OCI-LY1 (cell line): ENCODE results near the gene GJB3.

Experiments
- H2AFZ ChIP-seq: fragments of 200-600 bp; sonication (generic), shearing (Covaris generic); 2 replicates; pipeline ENCODE4 v1.6.0; 2014; ENCODE audit warnings: antibody characterized with exemption, mild to moderate bottlenecking, low read length
- H3F3A ChIP-seq: fragments of 200-600 bp; sonication (generic), shearing (Covaris generic); 2 replicates; pipeline ENCODE4 v1.6.0; 2014; ENCODE audit warnings: mild to moderate bottlenecking, antibody characterized with exemption, low read length, moderate library complexity; ENCODE audit not compliant: insufficient read depth
- H3K27ac ChIP-seq: fragments of 200-600 bp; sonication (generic); 2 replicates; pipeline ENCODE4 v1.5.1; 2014; ENCODE audit warnings: low read length, mixed run types, mild to moderate bottlenecking, low read depth; ENCODE audit not compliant: poor library complexity, severe bottlenecking
- H3K27me3 ChIP-seq: fragments of 200-600 bp; sonication (generic); 2 replicates; pipeline ENCODE4 v1.6.0; 2014; ENCODE audit warnings: antibody characterized with exemption, mild to moderate bottlenecking, low read length, moderate library complexity; ENCODE audit not compliant: insufficient read depth
- H3K36me3 ChIP-seq: fragments of 200-600 bp; sonication (generic); 2 replicates; pipeline ENCODE4 v1.6.1; 2014; ENCODE audit warnings: mild to moderate bottlenecking, antibody characterized with exemption, low read length, moderate library complexity, mixed read lengths; ENCODE audit not compliant: insufficient read depth
- H3K4me1 ChIP-seq: fragments of 200-600 bp; sonication (generic); 2 replicates; pipeline ENCODE4 v1.5.1; 2014; ENCODE audit warnings: mild to moderate bottlenecking, low read length, moderate library complexity; ENCODE audit not compliant: insufficient read depth, severe bottlenecking
- H3K4me2 ChIP-seq: fragments of 200-600 bp; sonication (generic), shearing (Covaris generic); 2 replicates; pipeline ENCODE4 v1.6.1; 2014; ENCODE audit warnings: low read length
- H3K4me3 ChIP-seq: fragments of 200-600 bp; sonication (generic); 2 replicates; pipeline ENCODE4 v1.5.1; 2014; ENCODE audit warnings: low read length, low read depth, mild to moderate bottlenecking, mixed read lengths; ENCODE audit not compliant: poor library complexity, severe bottlenecking
- H3K79me2 ChIP-seq: fragments of 200-600 bp; shearing (Covaris generic); 2 replicates; pipeline ENCODE4 v1.6.1; 2016; ENCODE audit warnings: mixed run types, low read length, mixed read lengths; ENCODE audit not compliant: insufficient read depth
- H3K9ac ChIP-seq: fragments of 200-600 bp; sonication (generic), shearing (Covaris generic); 2 replicates; pipeline ENCODE4 v1.6.1; 2014; ENCODE audit warnings: mild to moderate bottlenecking, low read length, mixed read lengths
- H3K9me2 ChIP-seq: fragments of 200-600 bp; sonication (generic), shearing (Covaris generic); 2 replicates; pipeline ENCODE4 v1.6.1; 2014; ENCODE audit warnings: low read depth, mild to moderate bottlenecking, low read length, mixed read lengths
- H3K9me3 ChIP-seq: fragments of 200-600 bp; shearing (Covaris generic); 2 replicates; pipeline ENCODE4 v1.6.1; 2014; ENCODE audit warnings: low read length, mixed read lengths
- H4K20me1 ChIP-seq: fragments of 200-600 bp; sonication (generic), shearing (Covaris generic); 2 replicates; pipeline ENCODE4 v1.6.0; 2016; ENCODE audit warnings: mild to moderate bottlenecking, low read length; ENCODE audit not compliant: insufficient read depth
- CTCF ChIP-seq: fragments of 200-600 bp; sonication (generic), shearing (Covaris generic); IDR thresholded peaks from 2 replicates; pipeline ENCODE4 v1.5.1; 2017; ENCODE audit warnings: mild to moderate bottlenecking, antibody characterized with exemption, low read length, moderate library complexity, mixed read lengths
- EZH2 ChIP-seq: fragments of 200-600 bp; sonication (generic), shearing (Covaris generic); IDR thresholded peaks from 2 replicates; pipeline ENCODE4 v1.8.0; 2017; ENCODE audit warnings: borderline replicate concordance, mixed run types, mild to moderate bottlenecking, antibody characterized with exemption, low read length, moderate library complexity, mixed read lengths

Gene GJB3

GRCh38 chr1:34784751-34785221 is 3.8 kb downstream of the GJB3 start:
- H4K20me1 ChIP-seq = no peaks in the 10 kb centered on the region
- no peak overlapping the region for H3K4me2 ChIP-seq
- H3K4me3 ChIP-seq = no peak overlapping the region
- no peaks in the 10 kb centered on the region for H3K9me3 ChIP-seq
- H2AFZ ChIP-seq = no peak overlapping the region
- H3K27me3 ChIP-seq = no peaks in the 10 kb centered on the region
- TF ChIP-seq CTCF (no peak), EZH2 (no peak)
- H3K4me1 ChIP-seq = no peaks in the 10 kb centered on the region
- no peak overlapping the region for H3K27ac ChIP-seq
- no peaks in the 10 kb centered on the region for H3K79me2 ChIP-seq
- H3K36me3 ChIP-seq = no peaks in the 10 kb centered on the region
- no peaks in the 10 kb centered on the region for H3K9me2 ChIP-seq
- no peak overlapping the region for H3K9ac ChIP-seq
- H3F3A ChIP-seq = no peaks in the 10 kb centered on the region

GRCh38 chr1:34785231-34785874 is 4.3 kb downstream of the GJB3 start:
- Histone ChIP-seq H3K79me2 (no peaks in the 10 kb centered on the region), H3K36me3 (no peaks in the 10 kb centered on the region)

GRCh38 chr1:34785875-34786470 is 5.0 kb downstream of the GJB3 start:
- Histone ChIP-seq H3K79me2 (no peaks in the 10 kb centered on the region), H3K4me1 (no peaks in the 10 kb centered on the region), H3K9ac (no peak overlapping the region), H3K4me3 (no peak overlapping the region), H3K36me3 (no peaks in the 10 kb centered on the region), H3K27me3 (no peaks in the 10 kb centered on the region), H3K9me3 (no peaks in the 10 kb centered on the region), H2AFZ (no peak overlapping the region), H3K9me2 (no peaks in the 10 kb centered on the region), H3K4me2 (no peak overlapping the region), H3K27ac (no peak overlapping the region), H3F3A (no peaks in the 10 kb centered on the region), H4K20me1 (no peaks in the 10 kb centered on the region)
- TF ChIP-seq EZH2 (no peak), CTCF (no peak)

More at GRCh38 chr1:34785231-34785874, 4.3 kb downstream of the GJB3 start:
- Histone ChIP-seq H3K9me2 (no peaks in the 10 kb centered on the region), H2AFZ (no peak overlapping the region), H3K4me3 (no peak overlapping the region), H3F3A (no peaks in the 10 kb centered on the region), H3K27ac (no peak overlapping the region), H4K20me1 (no peaks in the 10 kb centered on the region), H3K9ac (no peak overlapping the region), H3K27me3 (no peaks in the 10 kb centered on the region), H3K9me3 (no peaks in the 10 kb centered on the region), H3K4me2 (no peak overlapping the region), H3K4me1 (no peaks in the 10 kb centered on the region)
- no peak for TF ChIP-seq CTCF
- no peak for TF ChIP-seq EZH2
